Vagina (tissue), 2 donors: ENCODE measurements around the gene CREB3L1. TPM values are rescaled to one million over a fixed set of nuclear protein-coding genes. Genes with fewer than 3 reads are reported as not detected.

Source experiments
- DNase-seq, 2 donors: peaks; one replicate each; pipeline ENCODE4 v3.0.0-alpha.2; 2017; ENCODE audit errors: extremely low spot score in 2 of 2
- H3K27ac ChIP-seq: fragments of 200-600 bp; sonication (generic); one replicate; pipeline ENCODE4 v1.5.1; 2019
- H3K27me3 ChIP-seq: fragments of 200-600 bp; sonication (generic); one replicate; pipeline ENCODE4 v1.5.1; 2019
- H3K36me3 ChIP-seq, 2 donors: fragments of 200-600 bp; sonication (generic); one replicate each; pipeline ENCODE4 v1.5.1; 2017 to 2019
- H3K4me1 ChIP-seq: fragments of 200-600 bp; sonication (generic); one replicate; pipeline ENCODE4 v1.5.1; 2019
- H3K4me3 ChIP-seq, 2 donors: fragments of 200-600 bp; sonication (generic); 1 replicate in 1 of 2; 2 replicates in 1 of 2; pipeline ENCODE4 v1.5.1; 2016 to 2019
- H3K9me3 ChIP-seq: fragments of 200-600 bp; sonication (generic); one replicate; pipeline ENCODE4 v1.5.1; 2019
- POLR2A ChIP-seq, 2 donors: fragments of 450-650 bp; IDR thresholded peaks; one replicate each; pipeline ENCODE4 v1.6.1; 2017; ENCODE audit warnings: antibody characterized with exemption in 2 of 2, mild to moderate bottlenecking in 2 of 2, moderate library complexity in 2 of 2
- POLR2AphosphoS5 ChIP-seq, 2 donors: sonication (generic); formaldehyde crosslinking; IDR thresholded peaks; one replicate each; pipeline ENCODE4 v1.9.0; 2017; ENCODE audit warnings: antibody characterized with exemption in 2 of 2, mild to moderate bottlenecking in 2 of 2, low read depth in 1 of 2; ENCODE audit not compliant: insufficient read depth in 1 of 2
- intact Hi-C: fragments of 100-400 bp; cut with DNase I; formaldehyde crosslinking; loops from one replicate; pipeline ENCODE4 v1.15.1; 2023
- total RNA-seq: library from RNA; depleted of rRNA; stranded (reverse); fragments of >200 nt; gene quantifications from one replicate; pipeline ENCODE4 v1.2.3, GENCODE V29; 2016
- TF ChIP-seq, protein P1 (sequence below), 3 experiments: fragments of 450-650 bp in 2 of 3; fragments of 200-600 bp in 1 of 3; sonication (generic) in 1 of 3; IDR thresholded peaks; one replicate each; pipeline ENCODE4 v1.5.1; 2017 to 2019; ENCODE audit warnings: antibody characterized with exemption in 3 of 3, mild to moderate bottlenecking in 2 of 3, moderate library complexity in 2 of 3

Gene CREB3L1
- total RNA-seq, 1 donor from 2014 or later = 11.8 TPM

DNA sequence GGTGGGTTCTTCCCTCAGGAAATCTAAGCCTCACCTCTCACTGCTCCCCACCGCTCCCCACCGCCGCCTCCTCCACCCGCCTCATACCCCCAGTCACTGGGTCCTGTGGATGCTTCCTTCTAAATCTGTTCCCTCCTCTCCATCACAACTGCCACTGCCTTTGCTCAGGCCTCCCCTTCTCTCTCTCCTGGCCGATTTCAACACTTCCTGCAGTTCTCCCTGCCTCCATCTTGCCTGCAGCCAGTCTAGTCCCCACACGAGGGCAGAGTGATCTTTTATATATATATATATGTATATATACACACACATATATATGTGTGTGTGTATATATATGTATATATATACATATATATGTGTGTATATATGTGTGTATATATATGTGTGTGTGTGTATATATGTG lies 27.8 kb downstream of the CREB3L1 start:
- no peak for TF ChIP-seq POLR2AphosphoS5 (IDR thresholded peaks at IDR 0.05; ENCODE audit: insufficient read depth in 1 of 2, low read depth in 1 of 2)
- TF ChIP-seq, protein P1, sequence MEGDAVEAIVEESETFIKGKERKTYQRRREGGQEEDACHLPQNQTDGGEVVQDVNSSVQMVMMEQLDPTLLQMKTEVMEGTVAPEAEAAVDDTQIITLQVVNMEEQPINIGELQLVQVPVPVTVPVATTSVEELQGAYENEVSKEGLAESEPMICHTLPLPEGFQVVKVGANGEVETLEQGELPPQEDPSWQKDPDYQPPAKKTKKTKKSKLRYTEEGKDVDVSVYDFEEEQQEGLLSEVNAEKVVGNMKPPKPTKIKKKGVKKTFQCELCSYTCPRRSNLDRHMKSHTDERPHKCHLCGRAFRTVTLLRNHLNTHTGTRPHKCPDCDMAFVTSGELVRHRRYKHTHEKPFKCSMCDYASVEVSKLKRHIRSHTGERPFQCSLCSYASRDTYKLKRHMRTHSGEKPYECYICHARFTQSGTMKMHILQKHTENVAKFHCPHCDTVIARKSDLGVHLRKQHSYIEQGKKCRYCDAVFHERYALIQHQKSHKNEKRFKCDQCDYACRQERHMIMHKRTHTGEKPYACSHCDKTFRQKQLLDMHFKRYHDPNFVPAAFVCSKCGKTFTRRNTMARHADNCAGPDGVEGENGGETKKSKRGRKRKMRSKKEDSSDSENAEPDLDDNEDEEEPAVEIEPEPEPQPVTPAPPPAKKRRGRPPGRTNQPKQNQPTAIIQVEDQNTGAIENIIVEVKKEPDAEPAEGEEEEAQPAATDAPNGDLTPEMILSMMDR (IDR thresholded peaks at IDR 0.05) = no peak
- TF ChIP-seq POLR2A (IDR thresholded peaks at IDR 0.05) = no peak
- Histone ChIP-seq H3K27me3 (no peaks in the 10 kb centered on the region), H3K36me3 (peaks cover 0 to 5% of the 10 kb centered on the region in 2 donors), H3K4me3 (no peak overlapping the region), H3K4me1 (no peaks in the 10 kb centered on the region), H3K9me3 (no peaks in the 10 kb centered on the region), H3K27ac (no peak overlapping the region)
- no peak for DNase-seq
- intact Hi-C loops = no loop called here

GRCh38 chr11:46306296-46306853 lies 28.9 kb downstream of the CREB3L1 start:
- Histone ChIP-seq H3K36me3 (peaks cover 0 to 3% of the 10 kb centered on the region in 2 donors), H3K9me3 (no peaks in the 10 kb centered on the region), H3K27ac (no peak overlapping the region), H3K4me1 (no peaks in the 10 kb centered on the region), H3K4me3 (no peak overlapping the region), H3K27me3 (no peaks in the 10 kb centered on the region)
- no peak for DNase-seq
- intact Hi-C loops = no loop called here
- TF ChIP-seq POLR2A (IDR thresholded peaks at IDR 0.05) (no peak), POLR2AphosphoS5 (IDR thresholded peaks at IDR 0.05; ENCODE audit: insufficient read depth in 1 of 2, low read depth in 1 of 2) (no peak)
- TF ChIP-seq, protein P1 (IDR thresholded peaks at IDR 0.05) = no peak

DNA sequence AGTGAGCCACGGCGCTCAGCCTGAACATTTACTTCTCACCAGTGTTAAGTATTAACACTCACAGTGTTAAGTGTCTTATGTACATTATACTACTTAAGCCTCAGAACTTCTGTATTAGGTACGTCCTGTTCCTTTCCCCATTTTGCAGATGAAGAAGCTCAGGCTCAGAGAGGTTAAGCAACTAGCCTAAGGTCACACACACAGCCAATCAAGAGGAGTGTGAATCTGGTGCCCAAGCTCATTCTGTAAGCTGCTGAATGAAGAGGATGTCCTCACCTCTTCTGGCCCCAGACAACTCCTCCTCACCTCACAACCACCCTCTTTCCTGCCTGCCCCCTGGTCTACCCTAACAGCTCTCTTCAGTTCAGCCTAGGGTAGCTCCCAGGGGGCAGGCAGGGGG lies 29.9 kb downstream of the CREB3L1 start:
- intact Hi-C loops = no loop called here
- no peak overlapping the region for H3K4me3 ChIP-seq
- H3K27ac ChIP-seq = no peak overlapping the region
- TF ChIP-seq POLR2A (IDR thresholded peaks at IDR 0.05) = no peak
- no peak for TF ChIP-seq POLR2AphosphoS5 (IDR thresholded peaks at IDR 0.05; ENCODE audit: insufficient read depth in 1 of 2, low read depth in 1 of 2)
- TF ChIP-seq, protein P1 (IDR thresholded peaks at IDR 0.05) = no peak
- no peaks in the 10 kb centered on the region for H3K27me3 ChIP-seq
- DNase-seq = no peak
- no peaks in the 10 kb centered on the region for H3K9me3 ChIP-seq
- H3K4me1 ChIP-seq = no peaks in the 10 kb centered on the region
- no peaks in the 10 kb centered on the region for H3K36me3 ChIP-seq

GRCh38 chr11:46307785-46308341 lies 30.4 kb downstream of the CREB3L1 start:
- Histone ChIP-seq H3K9me3 (no peaks in the 10 kb centered on the region), H3K27me3 (no peaks in the 10 kb centered on the region), H3K27ac (no peak overlapping the region), H3K4me3 (no peak overlapping the region), H3K36me3 (no peaks in the 10 kb centered on the region), H3K4me1 (no peaks in the 10 kb centered on the region)
- intact Hi-C loops = loop anchor here (2.0 kb wide), 1 partner anchor 69 kb away; no protein-coding TSS in a partner anchor
- no peak for DNase-seq
- no peak for TF ChIP-seq POLR2A (IDR thresholded peaks at IDR 0.05)

DNA sequence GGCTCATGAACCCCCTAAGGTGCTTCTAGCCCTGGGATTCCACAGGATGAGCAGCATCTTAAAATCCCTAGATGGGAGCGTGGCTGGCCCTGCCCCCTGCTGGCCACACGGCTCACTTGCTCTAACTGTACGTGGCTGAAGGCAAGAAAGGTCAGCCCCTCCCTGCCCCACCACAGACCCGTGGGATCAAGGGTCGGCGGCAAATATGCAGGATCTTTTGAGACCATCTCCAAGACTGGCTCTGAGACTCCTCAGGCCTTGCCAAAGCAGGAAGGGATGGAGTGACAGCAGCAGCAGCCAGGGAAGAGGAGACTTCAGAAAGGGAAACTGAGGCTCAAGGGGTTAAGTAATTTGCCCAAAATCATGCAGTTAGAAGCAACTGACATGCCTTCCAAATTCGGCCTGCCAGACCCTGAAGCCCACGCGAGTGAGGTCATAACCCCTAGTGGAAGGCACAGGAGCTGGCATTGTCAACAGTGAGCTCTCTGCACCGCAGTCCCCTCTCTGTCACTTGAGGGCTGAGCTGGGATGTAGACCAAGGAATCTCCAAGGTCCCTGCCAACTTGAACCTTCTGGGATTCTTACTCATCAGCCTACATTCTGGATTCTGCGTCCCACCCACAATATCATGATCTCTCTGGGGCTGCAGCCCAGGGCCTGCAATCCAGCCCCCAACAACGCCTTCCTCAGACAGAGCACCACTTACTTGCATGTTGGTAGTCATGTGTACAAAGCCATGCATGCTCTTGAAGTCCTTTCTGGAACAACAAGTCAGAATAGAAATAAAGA lies 31.4 kb downstream of the CREB3L1 start:
- DNase-seq = no peak
- Histone ChIP-seq H3K36me3 (peaks cover 0 to 6% of the 10 kb centered on the region in 2 donors), H3K27ac (no peak overlapping the region), H3K27me3 (no peaks in the 10 kb centered on the region), H3K4me3 (no peak overlapping the region), H3K4me1 (no peaks in the 10 kb centered on the region), H3K9me3 (no peaks in the 10 kb centered on the region)
- intact Hi-C loops = loop anchor here (2.0 kb wide), 1 partner anchor 70 kb away; no protein-coding TSS in a partner anchor
- TF ChIP-seq POLR2AphosphoS5 (IDR thresholded peaks at IDR 0.05; ENCODE audit: insufficient read depth in 1 of 2, low read depth in 1 of 2) (no peak), POLR2A (IDR thresholded peaks at IDR 0.05) (no peak)
- TF ChIP-seq, protein P1 (IDR thresholded peaks at IDR 0.05) = peak; percentile 85 to 90 (median 86)
